Ishikawa (cell line): Measurements from ENCODE around the gene BPIFB4.

ENCODE experiments used
- CEBPB ChIP-seq: IDR thresholded peaks from 2 replicates; pipeline ENCODE4 v1.6.1; 2012
- EGR1 ChIP-seq: IDR thresholded peaks from 2 replicates; pipeline ENCODE4 v1.6.1; 2012
- FOXM1 ChIP-seq: IDR thresholded peaks from 2 replicates; pipeline ENCODE4 v1.6.1; 2012; ENCODE audit warnings: low read depth, borderline replicate concordance
- RAD21 ChIP-seq: IDR thresholded peaks from 2 replicates; pipeline ENCODE4 v1.6.1; 2012; ENCODE audit warnings: low read depth
- TEAD4 ChIP-seq: IDR thresholded peaks from 2 replicates; pipeline ENCODE4 v1.6.1; 2012
- TF ChIP-seq, protein P1 (sequence below): IDR thresholded peaks from 2 replicates; pipeline ENCODE4 v1.6.1; 2012; ENCODE audit warnings: low read depth, mild to moderate bottlenecking

DNA sequence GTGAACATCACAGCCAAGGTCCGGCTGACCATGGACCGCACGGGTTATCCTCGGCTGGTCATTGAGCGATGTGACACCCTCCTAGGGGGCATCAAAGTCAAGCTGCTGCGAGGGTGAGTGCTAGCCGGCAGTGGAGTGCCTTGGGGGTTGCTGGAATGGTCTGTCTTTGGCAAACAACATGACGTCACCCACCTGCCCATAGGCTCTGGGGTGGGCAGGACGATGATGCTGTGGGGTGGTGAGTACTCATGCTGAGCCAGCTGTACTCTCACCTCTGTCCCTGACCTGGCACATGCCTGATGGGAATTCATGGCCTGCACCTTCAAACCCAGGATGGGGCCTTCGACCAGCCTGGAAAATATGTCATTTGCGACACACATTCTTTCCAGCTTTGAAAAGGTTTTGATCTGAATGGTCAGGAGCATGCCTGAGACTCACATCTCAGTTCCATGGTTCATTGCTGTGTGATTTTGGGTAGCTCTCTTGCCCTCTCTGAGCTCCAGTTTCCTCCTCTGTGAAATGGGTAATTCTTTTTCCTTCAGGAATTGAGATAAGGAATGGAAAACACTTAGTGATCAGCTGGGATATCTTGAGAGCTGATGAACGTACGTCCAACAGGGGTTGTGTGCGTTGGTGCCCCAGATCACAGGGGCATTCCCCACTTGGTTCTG, 6.7 kb downstream of the BPIFB4 start:
- TF ChIP-seq, protein P1, sequence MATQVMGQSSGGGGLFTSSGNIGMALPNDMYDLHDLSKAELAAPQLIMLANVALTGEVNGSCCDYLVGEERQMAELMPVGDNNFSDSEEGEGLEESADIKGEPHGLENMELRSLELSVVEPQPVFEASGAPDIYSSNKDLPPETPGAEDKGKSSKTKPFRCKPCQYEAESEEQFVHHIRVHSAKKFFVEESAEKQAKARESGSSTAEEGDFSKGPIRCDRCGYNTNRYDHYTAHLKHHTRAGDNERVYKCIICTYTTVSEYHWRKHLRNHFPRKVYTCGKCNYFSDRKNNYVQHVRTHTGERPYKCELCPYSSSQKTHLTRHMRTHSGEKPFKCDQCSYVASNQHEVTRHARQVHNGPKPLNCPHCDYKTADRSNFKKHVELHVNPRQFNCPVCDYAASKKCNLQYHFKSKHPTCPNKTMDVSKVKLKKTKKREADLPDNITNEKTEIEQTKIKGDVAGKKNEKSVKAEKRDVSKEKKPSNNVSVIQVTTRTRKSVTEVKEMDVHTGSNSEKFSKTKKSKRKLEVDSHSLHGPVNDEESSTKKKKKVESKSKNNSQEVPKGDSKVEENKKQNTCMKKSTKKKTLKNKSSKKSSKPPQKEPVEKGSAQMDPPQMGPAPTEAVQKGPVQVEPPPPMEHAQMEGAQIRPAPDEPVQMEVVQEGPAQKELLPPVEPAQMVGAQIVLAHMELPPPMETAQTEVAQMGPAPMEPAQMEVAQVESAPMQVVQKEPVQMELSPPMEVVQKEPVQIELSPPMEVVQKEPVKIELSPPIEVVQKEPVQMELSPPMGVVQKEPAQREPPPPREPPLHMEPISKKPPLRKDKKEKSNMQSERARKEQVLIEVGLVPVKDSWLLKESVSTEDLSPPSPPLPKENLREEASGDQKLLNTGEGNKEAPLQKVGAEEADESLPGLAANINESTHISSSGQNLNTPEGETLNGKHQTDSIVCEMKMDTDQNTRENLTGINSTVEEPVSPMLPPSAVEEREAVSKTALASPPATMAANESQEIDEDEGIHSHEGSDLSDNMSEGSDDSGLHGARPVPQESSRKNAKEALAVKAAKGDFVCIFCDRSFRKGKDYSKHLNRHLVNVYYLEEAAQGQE = no peak
- TF ChIP-seq RAD21 = no peak
- TF ChIP-seq EGR1 = no peak
- no peak for TF ChIP-seq TEAD4
- no peak for TF ChIP-seq CEBPB
- no peak for TF ChIP-seq FOXM1
